CD4-positive, alpha-beta T cell (primary cell): ENCODE data around the gene DCPS. TPM values are rescaled to one million over a fixed set of nuclear protein-coding genes. Genes with fewer than 3 reads are reported as not detected.

Experiments used
- ATAC-seq: fragments of 200-7000 bp; cut with Tn5 transposase; one replicate; pipeline ENCODE4 v1.10.0; 2022; ENCODE audit warnings: mild to moderate bottlenecking; ENCODE audit not compliant: poor library complexity
- CTCF ChIA-PET: fragments of 350-600 bp; sonication (Branson Sonifier 250); formaldehyde crosslinking; loops from one replicate; lab custom pipeline; 2021; ENCODE audit warnings: antibody characterized with exemption, inconsistent platforms; lab: Charles Lee
- POLR2A ChIA-PET: fragments of 350-600 bp; sonication (Branson Sonifier 250); formaldehyde crosslinking; loops from one replicate; lab custom pipeline; 2021; ENCODE audit warnings: antibody characterized with exemption, inconsistent platforms; lab: Charles Lee
- DNase-seq, 14 experiments: peaks; one replicate each; pipeline ENCODE4 v3.0.0-alpha.2; 2013 to 2020; ENCODE audit warnings: mixed read lengths in 2 of 14
- H3K27ac ChIP-seq, 2 donors: one replicate each; pipeline versions ENCODE4 v1.5.1 to v1.7.0; 2013; ENCODE audit warnings: low read length in 2 of 2, low read depth in 1 of 2, mild to moderate bottlenecking in 1 of 2
- H3K27me3 ChIP-seq, 2 experiments: 1 replicate in 1 of 2; 2 replicates in 1 of 2; pipeline versions ENCODE4 v1.6.1 to v1.7.0; 2013; ENCODE audit warnings: low read length in 2 of 2, control low read depth in 1 of 2, mild to moderate bottlenecking in 1 of 2, moderate library complexity in 1 of 2; ENCODE audit not compliant: insufficient read depth in 2 of 2, control insufficient read depth in 1 of 2
- H3K36me3 ChIP-seq: one replicate; pipeline ENCODE4 v1.6.1; 2013; ENCODE audit warnings: low read length, control low read depth; ENCODE audit not compliant: insufficient read depth
- H3K4me1 ChIP-seq: one replicate; pipeline ENCODE4 v1.6.1; 2013; ENCODE audit warnings: low read length, control low read depth; ENCODE audit not compliant: insufficient read depth
- H3K4me3 ChIP-seq: one replicate; pipeline ENCODE4 v1.5.1; 2013; ENCODE audit warnings: mild to moderate bottlenecking, low read length, moderate library complexity
- H3K9me3 ChIP-seq, 2 experiments: 1 replicate in 1 of 2; 2 replicates in 1 of 2; pipeline versions ENCODE4 v1.6.1 to v1.7.0; 2013; ENCODE audit warnings: low read length in 2 of 2, mild to moderate bottlenecking in 2 of 2, control low read depth in 1 of 2, moderate library complexity in 1 of 2; ENCODE audit not compliant: control insufficient read depth in 1 of 2, insufficient read depth in 1 of 2
- H3K27ac Mint-ChIP-seq: one replicate; pipeline ENCODE4 v1.8.0; 2020; ENCODE audit warnings: mixed read lengths
- H3K27me3 Mint-ChIP-seq: one replicate; pipeline ENCODE4 v1.8.0; 2021; ENCODE audit warnings: mixed read lengths
- H3K36me3 Mint-ChIP-seq: one replicate; pipeline ENCODE4 v1.8.0; 2021; ENCODE audit warnings: low read depth, mixed read lengths
- H3K4me1 Mint-ChIP-seq: one replicate; pipeline ENCODE4 v1.8.0; 2021; ENCODE audit warnings: low read depth, mixed read lengths
- H3K4me3 Mint-ChIP-seq: one replicate; pipeline ENCODE4 v1.8.0; 2020; ENCODE audit warnings: mild to moderate bottlenecking, mixed read lengths
- H3K9me3 Mint-ChIP-seq: one replicate; pipeline ENCODE4 v1.8.0; 2020; ENCODE audit warnings: mixed read lengths
- CTCF ChIP-seq: fragments of 200-600 bp; IDR thresholded peaks from one replicate; pipeline ENCODE4 v1.8.0; 2022; ENCODE audit warnings: antibody characterized with exemption, mild to moderate bottlenecking
- intact Hi-C, 2 experiments: fragments of 100-400 bp; cut with DNase I in 1 of 2; cut with micrococcal nuclease in 1 of 2; formaldehyde crosslinking; loops; one replicate each; pipeline versions ENCODE4 v1.15.1 to v1.9.0; 2023 to 2025; cut with DNase I, micrococcal nuclease
- total RNA-seq, 174 experiments: library from RNA in 2 of 174; stranded (reverse) in 2 of 174; gene quantifications; one replicate each; pipeline ENCODE4 v1.2.3 and lab custom pipeline; 2021 to 2026

The DCPS gene
- total RNA-seq, 2 experiments from 2014 or later = 6.2 to 6.3 TPM

DNA sequence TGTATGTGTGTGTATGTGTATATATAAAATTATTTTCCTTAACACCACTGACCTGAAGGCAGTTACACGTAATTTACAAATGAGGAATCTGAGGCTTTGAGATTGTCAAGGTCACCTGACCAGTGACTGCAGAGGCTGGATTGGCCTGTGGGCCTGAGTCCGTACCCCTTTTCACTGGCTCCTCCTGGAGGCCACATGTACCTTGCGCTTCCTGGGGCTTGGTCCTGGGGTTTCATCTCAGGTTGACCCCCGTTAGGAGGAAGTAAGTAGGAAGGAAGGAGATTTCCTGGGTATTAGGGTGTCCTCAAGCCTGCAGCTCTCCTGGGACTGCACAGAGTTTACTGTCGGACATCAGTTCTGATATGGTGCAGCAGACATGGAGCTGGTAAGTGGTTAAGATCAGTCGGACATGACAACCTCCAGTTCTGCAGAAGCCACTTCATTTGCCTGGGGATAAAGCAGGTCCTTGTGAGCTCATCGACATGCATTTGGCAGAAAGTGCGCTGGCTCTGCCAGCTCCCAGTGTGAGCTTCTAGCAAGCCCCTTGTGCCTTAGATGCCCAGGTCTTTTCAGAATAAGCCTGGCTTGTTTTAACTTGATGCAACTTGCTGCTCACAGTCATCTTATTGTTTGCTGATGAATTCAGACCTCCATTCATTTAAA lies 88.2 kb downstream of the DCPS start:
- Histone ChIP-seq H3K36me3 (no peaks in the 10 kb centered on the region), H3K27me3 (no peaks in the 10 kb centered on the region), H3K4me1 (no peaks in the 10 kb centered on the region), H3K27ac (no peak overlapping the region), H3K9me3 (no peaks in the 10 kb centered on the region), H3K4me3 (no peak overlapping the region)
- ATAC-seq = no peak
- Mint-ChIP-seq H3K36me3 (no peaks in the 10 kb centered on the region), H3K27me3 (no peaks in the 10 kb centered on the region), H3K9me3 (no peaks in the 10 kb centered on the region), H3K27ac (no peak overlapping the region), H3K4me1 (no peaks in the 10 kb centered on the region), H3K4me3 (no peak overlapping the region)
- CTCF ChIA-PET = no interaction called here
- DNase-seq = peak in 2 of 14 experiments; percentile 36 to 45
- intact Hi-C loops = no loop called here
- POLR2A ChIA-PET = no interaction called here
- no peak for TF ChIP-seq CTCF

DNA sequence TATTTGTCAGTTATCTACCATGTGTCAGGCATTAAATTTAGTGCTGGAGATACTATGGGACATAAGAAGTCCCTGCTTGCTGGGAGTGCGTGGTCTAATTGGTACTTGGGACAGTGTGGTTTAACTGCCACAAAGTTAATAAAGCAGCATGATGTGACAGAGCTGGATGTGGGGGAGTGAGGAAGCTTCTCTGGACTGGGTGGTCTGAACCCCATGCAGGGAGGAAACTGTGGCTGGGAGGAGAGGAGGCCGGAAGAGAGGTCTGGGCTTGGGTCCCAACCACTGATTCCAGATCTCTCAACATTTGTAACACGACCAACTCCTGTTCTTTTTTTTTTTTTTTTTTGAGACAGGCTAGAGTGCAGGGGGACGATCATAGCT lies 88.8 kb downstream of the DCPS start:
- Histone ChIP-seq H3K4me1 (no peaks in the 10 kb centered on the region), H3K4me3 (no peak overlapping the region), H3K27ac (no peak overlapping the region), H3K27me3 (no peaks in the 10 kb centered on the region), H3K9me3 (no peaks in the 10 kb centered on the region), H3K36me3 (no peaks in the 10 kb centered on the region)
- Mint-ChIP-seq H3K27me3 (no peaks in the 10 kb centered on the region), H3K4me3 (no peak overlapping the region), H3K9me3 (no peaks in the 10 kb centered on the region), H3K4me1 (no peaks in the 10 kb centered on the region), H3K36me3 (no peaks in the 10 kb centered on the region), H3K27ac (no peak overlapping the region)
- no peak for ATAC-seq
- ChIA-PET CTCF (no interaction called here), POLR2A (no interaction called here)
- TF ChIP-seq CTCF = no peak
- DNase-seq = no peak
- intact Hi-C loops = no loop called here

DNA sequence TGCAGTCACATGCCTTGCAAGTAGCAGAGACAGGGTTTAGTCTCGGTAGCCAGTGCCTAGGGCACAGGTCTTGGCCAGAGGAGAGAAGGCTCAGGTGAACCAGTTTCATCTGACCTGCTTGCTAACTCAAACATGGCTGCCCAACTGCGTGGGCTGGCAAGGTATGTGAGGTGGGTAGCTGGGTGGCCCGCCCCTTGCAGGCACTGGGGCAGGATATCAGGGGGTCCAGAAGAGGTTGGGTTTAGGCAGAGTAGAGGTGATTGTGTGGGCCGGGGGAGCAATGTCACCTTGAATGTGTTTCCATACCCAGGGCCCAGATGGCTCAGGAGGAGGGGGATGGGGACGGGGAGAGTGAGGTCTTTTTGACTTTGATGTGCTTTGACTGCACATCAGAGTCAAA lies 89.3 kb downstream of the DCPS start:
- Histone ChIP-seq H3K36me3 (no peaks in the 10 kb centered on the region), H3K4me1 (no peaks in the 10 kb centered on the region), H3K27me3 (no peaks in the 10 kb centered on the region), H3K27ac (no peak overlapping the region), H3K4me3 (no peak overlapping the region), H3K9me3 (no peaks in the 10 kb centered on the region)
- no peak overlapping the region for H3K27ac Mint-ChIP-seq
- H3K4me3 Mint-ChIP-seq = no peak overlapping the region
- ChIA-PET POLR2A (no interaction called here), CTCF (no interaction called here)
- no peak for ATAC-seq
- no peak for DNase-seq
- H3K27me3 Mint-ChIP-seq = no peaks in the 10 kb centered on the region
- H3K36me3 Mint-ChIP-seq = no peaks in the 10 kb centered on the region
- no peaks in the 10 kb centered on the region for H3K9me3 Mint-ChIP-seq
- no peak for TF ChIP-seq CTCF
- intact Hi-C loops = no loop called here
- H3K4me1 Mint-ChIP-seq = no peaks in the 10 kb centered on the region
